Measurements from ENCODE around the gene TRIM66. TPM values are rescaled to one million over a fixed set of nuclear protein-coding genes. Genes with fewer than 3 reads are reported as not detected.

TRIM66 gene
- total RNA-seq, 1 donor from 2014 or later = 59.5 TPM

DNA sequence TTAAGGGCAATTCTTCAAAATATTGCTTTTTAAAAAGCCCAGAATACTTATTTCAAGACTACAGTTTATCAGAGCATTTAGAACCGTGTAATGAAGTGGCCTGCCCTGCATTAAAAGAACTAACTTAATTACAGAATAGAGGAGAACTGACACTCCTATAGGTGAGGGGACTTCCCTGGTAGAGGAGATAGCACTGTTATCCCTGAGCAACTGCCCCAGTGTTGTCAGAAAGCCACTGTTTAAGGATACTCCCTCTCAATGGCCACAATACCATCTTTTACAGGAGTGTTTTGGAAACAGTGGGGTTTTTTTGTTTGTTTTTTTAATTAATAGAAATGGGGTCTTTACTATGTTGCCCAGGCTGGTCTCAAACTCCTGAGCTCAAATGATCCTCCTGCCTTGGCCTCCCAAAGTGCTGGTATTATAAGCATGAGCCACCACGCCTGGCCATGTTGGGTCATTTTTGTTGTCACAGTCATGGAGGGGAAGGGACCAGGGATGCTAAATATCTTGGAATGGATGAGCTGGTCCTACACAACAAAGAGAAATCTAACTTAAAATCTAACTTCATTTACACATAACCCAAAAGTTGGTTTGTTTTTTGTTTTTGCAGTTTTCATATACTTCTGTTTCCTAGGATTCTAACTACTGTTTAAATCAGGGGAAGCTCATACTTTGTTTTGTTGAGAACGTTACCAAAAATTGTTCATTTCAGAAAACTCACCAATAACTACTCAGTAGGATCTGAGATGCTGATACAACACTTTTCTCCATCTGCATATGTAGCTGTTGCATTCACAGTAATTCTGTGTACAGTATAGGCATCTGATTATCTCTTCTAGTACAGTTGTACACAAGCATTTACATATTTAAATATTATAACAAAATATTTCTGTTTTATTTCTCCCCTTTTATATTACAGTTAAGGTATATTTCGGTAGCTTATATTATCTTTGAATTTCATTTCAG, 8.2 kb upstream of the TRIM66 start:
- Mint-ChIP-seq H3K27me3 (ENCODE audit: unreplicated experiment) (peaks cover 5% of the 10 kb centered on the region), H3K27ac (ENCODE audit: unreplicated experiment) (no peak overlapping the region), H3K36me3 (ENCODE audit: unreplicated experiment) (no peaks in the 10 kb centered on the region), H3K4me1 (ENCODE audit: low read depth, unreplicated experiment) (peaks cover 7% of the 10 kb centered on the region), H3K4me3 (ENCODE audit: unreplicated experiment) (no peak overlapping the region), H3K9me3 (ENCODE audit: unreplicated experiment) (peaks cover 5% of the 10 kb centered on the region)
- no peak for TF ChIP-seq CTCF (IDR thresholded peaks at IDR 0.05; ENCODE audit: partially characterized antibody, unreplicated experiment)
- no peak for DNase-seq

DNA sequence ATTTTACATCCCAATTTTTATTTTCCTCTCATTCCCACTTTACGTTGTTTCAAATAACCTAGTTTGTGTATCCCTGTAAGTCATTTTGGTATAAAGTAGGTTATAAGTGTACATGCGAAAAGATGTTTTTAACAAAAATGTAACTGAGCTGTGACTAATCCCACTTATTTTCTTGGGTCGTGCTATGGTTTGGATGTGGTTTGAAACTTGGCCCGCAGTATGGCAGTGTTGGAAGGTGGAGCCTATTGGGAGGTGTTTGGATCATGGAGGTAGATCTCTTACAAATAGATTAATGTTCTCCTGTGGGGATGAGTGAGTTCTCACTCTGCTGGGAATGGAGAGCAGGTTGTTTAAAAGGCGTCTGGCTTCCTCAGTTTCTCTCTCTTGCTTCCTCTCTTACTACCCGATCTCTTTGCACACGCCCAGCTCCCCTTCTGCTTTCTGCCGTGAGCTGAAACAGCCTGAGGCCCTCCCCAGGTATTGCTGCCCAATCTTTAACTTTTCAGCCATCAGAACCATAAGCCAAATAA, 7.3 kb upstream of the TRIM66 start:
- H3K4me3 Mint-ChIP-seq (ENCODE audit: unreplicated experiment) = peak overlapping the region; percentile 93
- no peaks in the 10 kb centered on the region for H3K36me3 Mint-ChIP-seq (ENCODE audit: unreplicated experiment)
- peaks cover 5% of the 10 kb centered on the region for H3K9me3 Mint-ChIP-seq (ENCODE audit: unreplicated experiment)
- H3K27ac Mint-ChIP-seq (ENCODE audit: unreplicated experiment) = no peak overlapping the region
- DNase-seq = no peak
- peaks cover 5% of the 10 kb centered on the region for H3K27me3 Mint-ChIP-seq (ENCODE audit: unreplicated experiment)
- H3K4me1 Mint-ChIP-seq (ENCODE audit: low read depth, unreplicated experiment) = peaks cover 10% of the 10 kb centered on the region
- TF ChIP-seq CTCF (IDR thresholded peaks at IDR 0.05; ENCODE audit: partially characterized antibody, unreplicated experiment) = no peak

- TF ChIP-seq CTCF (IDR thresholded peaks at IDR 0.05; ENCODE audit: partially characterized antibody, unreplicated experiment) = no peak
- peak; percentile 94 for DNase-seq
- H3K4me1 Mint-ChIP-seq (ENCODE audit: low read depth, unreplicated experiment) = peaks cover 11% of the 10 kb centered on the region
- peaks cover 5% of the 10 kb centered on the region for H3K9me3 Mint-ChIP-seq (ENCODE audit: unreplicated experiment)
- H3K27ac Mint-ChIP-seq (ENCODE audit: unreplicated experiment) = peak overlapping the region; percentile 95
- peaks cover 5% of the 10 kb centered on the region for H3K27me3 Mint-ChIP-seq (ENCODE audit: unreplicated experiment)
- peak overlapping the region; percentile 93 for H3K4me3 Mint-ChIP-seq (ENCODE audit: unreplicated experiment)
- no peaks in the 10 kb centered on the region for H3K36me3 Mint-ChIP-seq (ENCODE audit: unreplicated experiment)
Measured at GRCh38 chr11:8688414-8689362, 6.2 kb upstream of the TRIM66 start.

GRCh38 chr11:8686325-8686724, 3.9 kb upstream of the TRIM66 start:
- no peak for TF ChIP-seq CTCF (IDR thresholded peaks at IDR 0.05; ENCODE audit: partially characterized antibody, unreplicated experiment)
- Mint-ChIP-seq H3K27ac (ENCODE audit: unreplicated experiment) (no peak overlapping the region), H3K9me3 (ENCODE audit: unreplicated experiment) (peaks cover 13% of the 10 kb centered on the region), H3K4me1 (ENCODE audit: low read depth, unreplicated experiment) (peaks cover 14% of the 10 kb centered on the region), H3K36me3 (ENCODE audit: unreplicated experiment) (no peaks in the 10 kb centered on the region), H3K27me3 (ENCODE audit: unreplicated experiment) (peaks cover 10% of the 10 kb centered on the region), H3K4me3 (ENCODE audit: unreplicated experiment) (no peak overlapping the region)
- no peak for DNase-seq
